ENCODE results near the gene MYEOV. TPM values are rescaled to one million over a fixed set of nuclear protein-coding genes. Genes with fewer than 3 reads are reported as not detected.

The MYEOV gene
- total RNA-seq, 4 donors from 2014 or later, result 1.1 TPM; not detected in 3

GRCh38 chr11:69267395-69267805, 26.6 kb upstream of the MYEOV start:
- ATAC-seq, result no peak
- no peak overlapping the region for H3K27ac ChIP-seq
- no peak for DNase-seq
- H3K4me1 ChIP-seq, result no peaks in the 10 kb centered on the region
- H3K27me3 ChIP-seq, result no peaks in the 10 kb centered on the region
- H3K4me3 ChIP-seq, result no peak overlapping the region
- no peaks in the 10 kb centered on the region for H3K9me3 ChIP-seq
- in situ Hi-C loops (cut with MboI; ENCODE audit: low sequenced_read_pairs in 4 of 4), result loop anchor here in 1 of 4 donors (10.0 kb wide), 1 partner anchor 57 kb away; no protein-coding TSS in a partner anchor
- TF ChIP-seq, protein P1, sequence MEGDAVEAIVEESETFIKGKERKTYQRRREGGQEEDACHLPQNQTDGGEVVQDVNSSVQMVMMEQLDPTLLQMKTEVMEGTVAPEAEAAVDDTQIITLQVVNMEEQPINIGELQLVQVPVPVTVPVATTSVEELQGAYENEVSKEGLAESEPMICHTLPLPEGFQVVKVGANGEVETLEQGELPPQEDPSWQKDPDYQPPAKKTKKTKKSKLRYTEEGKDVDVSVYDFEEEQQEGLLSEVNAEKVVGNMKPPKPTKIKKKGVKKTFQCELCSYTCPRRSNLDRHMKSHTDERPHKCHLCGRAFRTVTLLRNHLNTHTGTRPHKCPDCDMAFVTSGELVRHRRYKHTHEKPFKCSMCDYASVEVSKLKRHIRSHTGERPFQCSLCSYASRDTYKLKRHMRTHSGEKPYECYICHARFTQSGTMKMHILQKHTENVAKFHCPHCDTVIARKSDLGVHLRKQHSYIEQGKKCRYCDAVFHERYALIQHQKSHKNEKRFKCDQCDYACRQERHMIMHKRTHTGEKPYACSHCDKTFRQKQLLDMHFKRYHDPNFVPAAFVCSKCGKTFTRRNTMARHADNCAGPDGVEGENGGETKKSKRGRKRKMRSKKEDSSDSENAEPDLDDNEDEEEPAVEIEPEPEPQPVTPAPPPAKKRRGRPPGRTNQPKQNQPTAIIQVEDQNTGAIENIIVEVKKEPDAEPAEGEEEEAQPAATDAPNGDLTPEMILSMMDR (IDR thresholded peaks at IDR 0.05 in 4 of 5, conservative IDR thresholded peaks at IDR 0.05 in 1 of 5), result no peak
- no peak for TF ChIP-seq POLR2A (IDR thresholded peaks at IDR 0.05)
- no peaks in the 10 kb centered on the region for H3K36me3 ChIP-seq
- intact Hi-C loops (cut with DNase I; ENCODE audit: low total_unique reads), result no loop called here

GRCh38 chr11:69268911-69269310, 25.0 kb upstream of the MYEOV start:
- DNase-seq, result no peak

GRCh38 chr11:69269388-69269787, 24.6 kb upstream of the MYEOV start:
- DNase-seq, result no peak
- Histone ChIP-seq H3K4me3 (no peak overlapping the region), H3K27ac (no peak overlapping the region), H3K9me3 (no peaks in the 10 kb centered on the region), H3K4me1 (no peaks in the 10 kb centered on the region), H3K27me3 (no peaks in the 10 kb centered on the region), H3K36me3 (no peaks in the 10 kb centered on the region)
- TF ChIP-seq, protein P1 (IDR thresholded peaks at IDR 0.05 in 4 of 5, conservative IDR thresholded peaks at IDR 0.05 in 1 of 5), result no peak
- no peak for TF ChIP-seq POLR2A (IDR thresholded peaks at IDR 0.05)
- intact Hi-C loops (cut with DNase I; ENCODE audit: low total_unique reads), result no loop called here
- in situ Hi-C loops (cut with MboI; ENCODE audit: low sequenced_read_pairs in 4 of 4), result loop anchor here in 1 of 4 donors (10.0 kb wide), 1 partner anchor 55 kb away; no protein-coding TSS in a partner anchor
- no peak for ATAC-seq

More at GRCh38 chr11:69268911-69269310, 25.0 kb upstream of the MYEOV start:
- in situ Hi-C loops (cut with MboI; ENCODE audit: low sequenced_read_pairs in 4 of 4) (loop anchor here in 1 of 4 donors (10.0 kb wide), 1 partner anchor 56 kb away; no protein-coding TSS in a partner anchor), intact Hi-C loops (cut with DNase I; ENCODE audit: low total_unique reads) (no loop called here)
- Histone ChIP-seq H3K9me3 (no peaks in the 10 kb centered on the region), H3K4me1 (no peaks in the 10 kb centered on the region), H3K36me3 (no peaks in the 10 kb centered on the region), H3K27ac (no peak overlapping the region), H3K27me3 (no peaks in the 10 kb centered on the region), H3K4me3 (no peak overlapping the region)
- no peak for TF ChIP-seq POLR2A (IDR thresholded peaks at IDR 0.05)
- TF ChIP-seq, protein P1 (IDR thresholded peaks at IDR 0.05 in 4 of 5, conservative IDR thresholded peaks at IDR 0.05 in 1 of 5), result no peak
- ATAC-seq, result no peak

- TF ChIP-seq, protein P1 (IDR thresholded peaks at IDR 0.05 in 4 of 5, conservative IDR thresholded peaks at IDR 0.05 in 1 of 5), result no peak
- no peak for TF ChIP-seq POLR2A (IDR thresholded peaks at IDR 0.05)
These were observed 23.8 kb upstream of the MYEOV start for GRCh38 chr11:69269926-69270697.

More at GRCh38 chr11:69269926-69270697, 23.8 kb upstream of the MYEOV start:
- H3K27ac ChIP-seq, result no peak overlapping the region
- in situ Hi-C loops (cut with MboI; ENCODE audit: low sequenced_read_pairs in 4 of 4), result loop anchor here in 1 of 4 donors (10.0 kb wide), 1 partner anchor 55 kb away; no protein-coding TSS in a partner anchor
- no peaks in the 10 kb centered on the region for H3K27me3 ChIP-seq
- no peaks in the 10 kb centered on the region for H3K36me3 ChIP-seq
- no peak overlapping the region for H3K4me3 ChIP-seq
- DNase-seq, result no peak
- no peaks in the 10 kb centered on the region for H3K4me1 ChIP-seq
- intact Hi-C loops (cut with DNase I; ENCODE audit: low total_unique reads), result no loop called here
- no peak for ATAC-seq
- H3K9me3 ChIP-seq, result no peaks in the 10 kb centered on the region

Data from gastrocnemius medialis (tissue), 4 donors.